Stimulated activated CD8-positive, alpha-beta memory T cell treated with anti-CD3 and anti-CD28 coated beads, Interleukin-12 subunit alpha, Interleukin-12 subunit beta, amount 100 ng/mL, for 24 hours (primary cell): ENCODE measurements around the gene CPNE7.
A peak's percentile ranks its signal among the peaks of the same experiment; 100 is the strongest.

Source experiments
- DNase-seq: peaks from one replicate; pipeline ENCODE4 v3.0.0-alpha.2; 2020; ENCODE audit errors: extremely low read depth

Gene CPNE7

DNA sequence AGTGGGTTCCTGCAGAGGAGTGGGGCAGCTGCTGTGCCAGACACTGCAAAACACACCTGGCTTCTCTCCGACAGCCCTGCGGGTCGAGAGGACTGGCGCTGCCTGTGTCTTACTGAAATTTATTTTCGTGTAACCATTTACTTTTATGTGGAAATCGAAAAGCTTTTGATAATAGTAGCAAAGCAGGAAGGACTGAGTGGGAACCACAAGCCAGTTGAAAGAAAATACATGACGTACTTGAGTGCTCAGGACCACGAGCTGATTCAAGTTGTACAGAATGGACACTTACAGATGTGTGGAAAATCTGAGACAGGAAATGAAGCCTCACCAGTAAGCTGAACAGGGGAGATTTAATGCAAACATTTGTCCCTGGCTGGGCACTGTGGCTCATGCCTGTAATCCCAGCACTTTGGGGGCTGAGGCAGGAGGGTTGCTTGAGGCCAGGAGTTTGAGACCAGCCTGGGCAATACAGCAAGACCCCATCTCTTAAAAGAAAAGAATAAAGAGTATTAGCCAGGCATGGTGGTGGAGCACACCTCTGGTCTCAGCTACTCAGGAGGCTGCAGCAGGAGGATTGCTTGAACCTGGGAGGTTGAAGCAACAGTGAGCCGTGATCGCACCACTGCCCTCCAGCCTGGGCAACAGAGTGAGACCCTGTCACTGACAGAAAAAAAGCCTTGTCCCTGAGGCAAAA, 26.4 kb upstream of the CPNE7 start:
- no peak for DNase-seq

DNA sequence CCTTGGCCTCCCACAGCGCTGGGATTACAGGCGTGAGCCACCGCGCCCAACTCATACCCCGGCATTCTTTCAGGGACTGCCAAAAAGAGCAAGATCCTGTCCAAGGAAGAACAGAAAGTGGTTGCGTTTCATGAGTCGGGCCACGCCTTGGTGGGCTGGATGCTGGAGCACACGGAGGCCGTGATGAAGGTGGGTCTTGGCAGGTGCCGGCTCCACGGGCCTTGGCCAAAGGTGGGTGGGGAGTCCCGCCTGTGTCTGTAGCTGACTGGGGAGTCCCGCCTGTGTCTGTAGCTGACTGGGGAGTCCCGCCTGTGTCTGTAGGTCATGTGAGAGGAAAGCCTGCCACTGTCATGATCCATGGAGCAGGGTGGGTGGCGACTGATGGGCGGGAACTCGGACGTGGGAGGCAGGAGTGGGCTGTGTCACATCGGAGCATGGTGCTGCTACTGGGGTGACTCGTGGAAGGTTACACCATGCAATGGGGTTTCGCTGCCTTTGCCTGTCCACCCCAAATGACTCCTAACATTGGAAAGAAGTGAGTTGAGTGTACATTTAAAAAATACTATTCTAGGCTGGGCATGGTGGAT, 25.0 kb upstream of the CPNE7 start:
- DNase-seq, result no peak

DNA sequence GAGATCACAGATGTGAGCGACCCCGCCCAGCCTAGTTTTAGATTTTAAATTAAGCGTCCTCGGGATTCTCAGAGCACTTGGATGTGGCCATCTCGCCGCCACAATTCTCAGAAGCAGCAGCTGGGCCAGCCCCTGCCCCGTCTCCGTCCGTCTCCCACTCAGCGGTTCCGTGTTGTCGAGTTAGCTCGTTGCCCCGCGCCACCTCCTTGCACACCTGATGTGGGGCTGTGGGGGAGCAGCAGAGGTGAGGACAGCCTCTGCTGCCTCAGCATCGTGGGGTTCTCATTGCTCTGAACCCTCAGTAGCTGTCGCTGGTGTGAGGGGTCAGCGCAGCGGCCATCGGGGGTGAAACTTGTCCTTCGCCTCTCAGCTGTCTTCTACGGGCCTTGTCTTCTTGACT, 23.2 kb upstream of the CPNE7 start:
- no peak for DNase-seq

DNA sequence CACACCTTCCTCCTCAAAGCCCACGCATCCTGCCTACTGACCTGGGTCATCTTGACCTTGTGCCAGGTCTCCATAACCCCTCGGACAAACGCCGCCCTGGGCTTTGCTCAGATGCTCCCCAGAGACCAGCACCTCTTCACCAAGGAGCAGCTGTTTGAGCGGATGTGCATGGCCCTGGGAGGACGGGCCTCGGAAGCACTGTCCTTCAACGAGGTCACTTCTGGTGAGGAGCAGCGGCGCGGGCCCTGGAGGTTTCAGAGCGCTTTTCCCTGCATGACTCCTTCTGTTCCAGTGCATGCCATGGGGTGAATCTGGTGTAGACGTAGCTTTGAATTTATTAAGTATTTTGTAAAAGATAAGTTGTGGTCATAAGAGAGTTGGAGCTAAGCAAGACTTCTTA, 22.6 kb upstream of the CPNE7 start:
- DNase-seq, result no peak

DNA sequence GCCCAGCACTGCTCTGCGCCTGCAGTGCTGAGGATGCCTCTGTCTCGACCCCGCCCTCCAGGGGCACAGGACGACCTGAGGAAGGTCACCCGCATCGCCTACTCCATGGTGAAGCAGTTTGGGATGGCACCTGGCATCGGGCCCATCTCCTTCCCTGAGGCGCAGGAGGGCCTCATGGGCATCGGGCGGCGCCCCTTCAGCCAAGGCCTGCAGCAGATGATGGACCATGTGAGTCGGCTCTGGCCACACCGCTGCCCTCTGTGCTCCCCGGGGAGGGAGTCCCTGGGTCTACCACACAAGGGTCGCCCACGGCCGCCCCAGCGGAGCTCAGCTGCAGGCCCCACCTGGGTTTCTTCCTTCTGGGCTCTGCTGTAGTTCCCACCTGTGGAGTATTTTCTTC, 21.8 kb upstream of the CPNE7 start:
- DNase-seq, result no peak

DNA sequence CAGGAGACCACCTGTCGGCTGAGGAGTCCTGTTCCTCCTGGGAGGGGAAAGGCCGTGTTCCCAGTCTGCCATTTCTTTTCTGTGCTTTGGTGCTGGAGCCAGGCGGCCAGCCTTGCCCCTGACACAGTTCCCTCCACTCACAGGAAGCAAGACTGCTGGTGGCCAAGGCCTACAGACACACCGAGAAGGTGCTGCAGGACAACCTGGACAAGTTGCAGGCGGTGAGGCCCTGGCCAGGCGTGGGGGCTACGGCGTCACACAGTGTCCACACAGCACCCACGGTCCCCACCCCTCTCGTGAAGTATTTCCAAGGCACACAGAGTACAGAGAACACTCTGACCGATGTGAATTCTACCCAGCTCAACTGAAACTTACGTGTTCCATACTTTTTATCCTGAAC, 21.2 kb upstream of the CPNE7 start:
- DNase-seq, result no peak

DNA sequence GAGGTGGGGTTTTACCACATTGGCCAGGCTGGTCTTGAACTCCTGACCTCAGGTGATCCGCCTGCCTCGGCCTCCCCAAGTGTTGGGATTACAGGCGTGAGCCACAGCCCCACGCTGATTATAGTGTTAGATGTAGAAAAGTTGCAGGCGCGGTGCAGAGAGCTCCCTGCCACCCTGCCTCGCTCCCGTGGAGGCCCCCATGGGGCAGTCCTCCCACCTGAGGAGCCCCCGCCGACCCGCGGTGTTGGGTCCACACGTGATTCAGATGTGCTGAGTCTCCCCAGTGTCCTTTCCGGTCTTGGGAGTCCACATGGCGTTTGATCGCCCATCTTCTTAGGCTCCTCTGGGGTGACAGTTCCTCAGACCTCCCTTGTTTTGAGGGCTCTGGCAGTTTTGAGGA, 20.3 kb upstream of the CPNE7 start:
- DNase-seq, result no peak

DNA sequence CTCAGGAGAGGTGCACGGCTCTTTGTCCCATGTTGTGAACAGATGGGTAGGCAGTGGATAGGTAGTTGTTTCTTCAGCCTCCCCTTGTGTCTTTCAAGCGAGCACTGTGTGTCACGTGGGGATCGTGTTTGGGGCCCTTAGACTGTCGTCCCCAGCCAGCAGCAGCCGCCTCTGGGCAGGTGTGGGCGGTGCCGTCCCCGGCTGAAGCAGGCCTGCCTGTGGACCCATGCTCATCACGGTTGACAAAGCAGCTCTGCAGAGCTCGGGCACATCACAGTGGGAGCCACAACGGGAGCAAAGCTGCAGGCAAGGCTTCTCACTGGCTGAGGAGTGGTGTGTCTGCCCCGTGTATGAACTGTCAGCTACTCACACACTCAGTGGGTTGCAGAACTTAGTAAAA, 19.8 kb upstream of the CPNE7 start:
- DNase-seq, result no peak

DNA sequence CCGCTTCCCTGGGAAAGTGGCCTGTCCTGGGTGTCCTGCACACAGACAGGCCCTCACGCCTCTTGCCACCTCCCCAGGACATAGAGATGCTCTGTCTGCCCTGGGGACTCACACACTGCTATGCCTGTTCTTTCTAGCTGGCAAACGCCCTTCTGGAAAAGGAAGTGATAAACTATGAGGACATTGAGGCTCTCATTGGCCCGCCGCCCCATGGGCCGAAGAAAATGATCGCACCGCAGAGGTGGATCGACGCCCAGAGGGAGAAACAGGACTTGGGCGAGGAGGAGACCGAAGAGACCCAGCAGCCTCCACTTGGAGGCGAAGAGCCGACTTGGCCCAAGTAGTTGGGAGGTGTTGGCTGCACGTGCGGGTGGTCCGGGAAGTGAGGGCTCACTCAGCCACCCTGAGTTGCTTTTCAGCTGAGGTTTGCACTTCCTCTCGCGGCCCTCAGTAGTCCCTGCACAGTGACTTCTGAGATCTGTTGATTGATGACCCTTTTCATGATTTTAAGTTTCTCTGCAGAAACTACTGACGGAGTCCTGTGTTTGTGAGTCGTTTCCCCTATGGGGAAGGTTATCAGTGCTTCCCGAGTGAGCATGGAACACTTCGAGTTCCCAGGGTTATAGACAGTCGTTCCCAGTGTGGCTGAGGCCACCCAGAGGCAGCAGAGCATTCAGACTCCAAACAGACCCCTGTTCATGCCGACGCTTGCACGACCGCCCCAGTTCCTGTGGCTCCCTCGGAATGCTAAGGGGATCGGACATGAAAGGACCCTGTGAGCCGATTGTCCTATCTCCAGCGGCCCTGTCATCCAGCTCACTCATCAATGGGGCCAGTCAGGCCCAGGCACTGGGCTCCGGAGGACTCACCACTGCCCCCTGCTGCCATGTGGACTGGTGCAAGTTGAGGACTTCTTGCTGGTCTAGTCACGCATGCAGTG, 18.5 kb upstream of the CPNE7 start:
- peak; percentile 61 for DNase-seq

DNA sequence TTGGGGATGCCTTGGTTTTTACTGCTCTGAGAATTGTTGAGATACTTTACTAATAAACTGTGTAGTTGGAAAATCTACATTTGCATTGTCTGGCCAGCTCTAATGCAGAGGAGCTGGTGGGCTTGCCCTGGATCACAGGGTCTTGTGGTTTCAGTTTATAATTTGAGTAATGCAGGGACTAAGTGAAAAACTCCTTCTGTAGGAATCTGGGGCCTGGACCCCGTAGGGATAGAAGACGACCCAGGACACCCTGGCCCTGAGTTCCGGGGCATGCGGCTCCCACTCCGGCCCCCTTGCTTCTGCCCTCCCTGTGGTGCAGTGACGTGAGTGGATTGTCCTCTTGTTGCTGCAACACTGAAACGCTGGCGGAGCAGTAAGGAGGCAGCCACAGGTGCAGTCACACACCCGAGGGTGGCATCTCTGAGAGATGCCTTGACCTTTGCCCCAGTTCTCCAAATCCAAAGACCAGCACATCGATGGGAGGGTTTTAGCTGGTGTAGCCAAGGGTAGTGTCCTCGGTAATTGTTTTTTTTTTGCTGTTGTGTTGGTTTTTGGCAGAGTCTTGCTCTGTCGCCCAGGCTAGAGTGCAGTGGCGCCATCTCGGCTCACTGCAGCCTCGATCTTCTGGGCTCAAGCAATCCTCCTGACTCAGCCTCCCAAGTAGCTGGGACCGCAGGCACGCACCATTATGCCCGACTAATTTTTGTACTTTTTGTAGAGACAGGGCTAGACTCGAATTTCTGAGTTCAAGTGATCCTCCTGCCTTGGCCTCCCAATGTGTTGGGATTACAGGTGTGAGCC, 17.7 kb upstream of the CPNE7 start:
- DNase-seq, result no peak

DNA sequence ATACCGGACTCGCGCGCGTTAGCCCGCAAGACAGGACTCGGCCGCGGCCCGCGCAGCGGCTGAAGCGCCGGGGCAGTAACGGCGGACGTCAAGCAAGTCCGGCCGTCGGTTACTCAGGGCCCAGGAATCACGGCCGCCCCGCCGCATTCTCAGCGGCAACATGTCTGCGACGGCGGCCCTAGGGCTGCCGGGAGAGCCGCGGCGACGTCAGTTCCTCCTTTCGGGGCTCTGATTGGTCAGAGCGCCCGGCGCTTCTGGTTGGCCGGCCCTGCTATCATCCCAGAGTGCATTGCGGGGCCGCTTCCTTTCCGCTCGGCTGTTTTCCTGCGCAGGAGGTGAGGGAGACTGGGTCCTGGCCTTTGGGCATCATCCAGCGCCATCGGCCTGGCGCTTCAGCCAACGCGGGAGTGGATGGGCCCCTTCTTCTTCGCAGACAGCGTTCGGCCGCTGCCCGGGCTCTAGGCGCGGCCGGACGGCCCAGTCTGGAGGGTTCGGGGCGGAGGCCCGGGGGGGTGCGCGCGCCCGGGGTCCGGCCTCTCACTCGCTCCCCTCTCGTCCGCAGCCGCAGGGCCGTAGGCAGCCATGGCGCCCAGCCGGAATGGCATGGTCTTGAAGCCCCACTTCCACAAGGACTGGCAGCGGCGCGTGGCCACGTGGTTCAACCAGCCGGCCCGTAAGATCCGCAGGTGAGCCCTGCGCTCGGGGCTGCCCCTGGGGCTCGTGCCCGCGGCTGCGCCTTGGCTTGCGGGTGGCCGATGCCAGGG, 15.0 kb upstream of the CPNE7 start, which contains the start of gene RPL13:
TSS of gene RPL13 (plus strand) at position 305 of the 764 bp plus-strand sequence. CDS start at position 583, 278 bp downstream.
- DNase-seq, result peak; percentile 79

DNA sequence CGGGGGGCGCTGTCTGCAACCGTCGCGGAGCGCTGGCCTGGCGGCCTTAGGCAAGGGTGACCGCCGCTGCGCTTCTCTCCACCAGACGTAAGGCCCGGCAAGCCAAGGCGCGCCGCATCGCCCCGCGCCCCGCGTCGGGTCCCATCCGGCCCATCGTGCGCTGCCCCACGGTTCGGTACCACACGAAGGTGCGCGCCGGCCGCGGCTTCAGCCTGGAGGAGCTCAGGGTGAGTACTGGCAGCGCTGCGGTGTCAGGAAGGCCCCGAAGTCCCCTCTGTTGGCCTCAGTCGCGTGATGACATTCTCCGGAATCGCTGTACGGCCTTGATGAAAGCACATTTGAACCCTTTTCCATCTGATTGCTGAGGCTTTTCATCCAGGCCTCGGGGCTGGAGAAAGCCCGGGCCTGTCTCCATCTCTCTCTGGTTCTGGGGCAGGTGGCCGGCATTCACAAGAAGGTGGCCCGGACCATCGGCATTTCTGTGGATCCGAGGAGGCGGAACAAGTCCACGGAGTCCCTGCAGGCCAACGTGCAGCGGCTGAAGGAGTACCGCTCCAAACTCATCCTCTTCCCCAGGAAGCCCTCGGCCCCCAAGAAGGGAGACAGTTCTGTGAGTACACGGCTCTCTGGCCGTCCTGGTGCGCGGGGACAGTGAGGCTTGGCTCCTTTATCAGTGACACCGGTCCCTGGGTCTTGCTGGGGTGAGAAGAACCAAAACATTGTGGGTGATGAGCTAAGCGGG, 14.2 kb upstream of the CPNE7 start:
- DNase-seq, result no peak

DNA sequence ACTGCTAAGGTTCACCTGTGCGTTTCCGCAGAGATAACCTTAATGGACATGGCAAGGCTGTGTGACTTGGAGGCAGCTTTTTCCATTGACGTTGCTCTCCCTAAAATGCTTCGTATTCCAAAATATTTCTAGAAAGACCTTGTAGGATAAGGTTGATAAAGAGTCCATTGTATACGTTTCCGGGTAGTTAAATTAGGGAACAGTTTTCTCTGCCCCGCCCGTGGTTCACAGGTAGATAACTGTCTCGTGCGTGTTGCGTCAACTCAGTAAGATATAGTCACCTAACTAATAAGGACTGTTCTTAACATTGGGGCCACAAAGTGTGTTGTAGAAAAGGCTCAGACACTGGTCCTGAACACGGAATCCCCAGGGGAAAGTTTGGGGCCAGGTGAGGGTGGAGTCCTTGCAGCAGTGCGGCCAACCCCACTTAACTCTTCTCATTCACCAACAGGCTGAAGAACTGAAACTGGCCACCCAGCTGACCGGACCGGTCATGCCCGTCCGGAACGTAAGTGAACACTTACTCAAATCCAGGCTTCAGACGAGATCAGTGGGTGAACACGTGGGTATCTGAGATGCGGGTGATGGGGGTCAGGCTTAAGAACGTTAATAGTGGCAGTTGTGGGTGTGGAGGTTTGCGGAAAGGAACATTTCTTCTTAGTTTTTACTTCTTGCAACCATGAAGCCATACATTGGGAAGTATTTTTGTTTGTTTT, 13.5 kb upstream of the CPNE7 start:
- DNase-seq, result no peak

DNA sequence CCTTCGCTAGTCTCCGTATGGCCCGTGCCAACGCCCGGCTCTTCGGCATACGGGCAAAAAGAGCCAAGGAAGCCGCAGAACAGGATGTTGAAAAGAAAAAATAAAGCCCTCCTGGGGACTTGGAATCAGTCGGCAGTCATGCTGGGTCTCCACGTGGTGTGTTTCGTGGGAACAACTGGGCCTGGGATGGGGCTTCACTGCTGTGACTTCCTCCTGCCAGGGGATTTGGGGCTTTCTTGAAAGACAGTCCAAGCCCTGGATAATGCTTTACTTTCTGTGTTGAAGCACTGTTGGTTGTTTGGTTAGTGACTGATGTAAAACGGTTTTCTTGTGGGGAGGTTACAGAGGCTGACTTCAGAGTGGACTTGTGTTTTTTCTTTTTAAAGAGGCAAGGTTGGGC, 12.6 kb upstream of the CPNE7 start:
- no peak for DNase-seq

DNA sequence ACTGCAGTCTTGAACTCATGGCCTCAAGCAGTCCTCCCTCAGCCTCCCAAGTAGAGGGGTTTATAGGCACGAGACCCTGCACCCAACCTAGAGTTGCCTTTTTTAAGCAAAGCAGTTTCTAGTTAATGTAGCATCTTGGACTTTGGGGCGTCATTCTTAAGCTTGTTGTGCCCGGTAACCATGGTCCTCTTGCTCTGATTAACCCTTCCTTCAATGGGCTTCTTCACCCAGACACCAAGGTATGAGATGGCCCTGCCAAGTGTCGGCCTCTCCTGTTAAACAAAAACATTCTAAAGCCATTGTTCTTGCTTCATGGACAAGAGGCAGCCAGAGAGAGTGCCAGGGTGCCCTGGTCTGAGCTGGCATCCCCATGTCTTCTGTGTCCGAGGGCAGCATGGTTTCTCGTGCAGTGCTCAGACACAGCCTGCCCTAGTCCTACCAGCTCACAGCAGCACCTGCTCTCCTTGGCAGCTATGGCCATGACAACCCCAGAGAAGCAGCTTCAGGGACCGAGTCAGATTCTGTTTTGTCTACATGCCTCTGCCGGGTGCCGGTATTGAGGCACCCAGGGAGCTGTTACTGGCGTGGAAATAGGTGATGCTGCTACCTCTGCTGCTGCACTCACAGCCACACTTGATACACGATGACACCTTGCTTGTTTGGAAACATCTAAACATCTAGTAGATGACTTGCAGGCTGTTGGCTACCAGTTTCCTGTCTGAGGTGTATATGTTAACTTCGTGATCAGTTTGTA, 11.7 kb upstream of the CPNE7 start:
- no peak for DNase-seq

DNA sequence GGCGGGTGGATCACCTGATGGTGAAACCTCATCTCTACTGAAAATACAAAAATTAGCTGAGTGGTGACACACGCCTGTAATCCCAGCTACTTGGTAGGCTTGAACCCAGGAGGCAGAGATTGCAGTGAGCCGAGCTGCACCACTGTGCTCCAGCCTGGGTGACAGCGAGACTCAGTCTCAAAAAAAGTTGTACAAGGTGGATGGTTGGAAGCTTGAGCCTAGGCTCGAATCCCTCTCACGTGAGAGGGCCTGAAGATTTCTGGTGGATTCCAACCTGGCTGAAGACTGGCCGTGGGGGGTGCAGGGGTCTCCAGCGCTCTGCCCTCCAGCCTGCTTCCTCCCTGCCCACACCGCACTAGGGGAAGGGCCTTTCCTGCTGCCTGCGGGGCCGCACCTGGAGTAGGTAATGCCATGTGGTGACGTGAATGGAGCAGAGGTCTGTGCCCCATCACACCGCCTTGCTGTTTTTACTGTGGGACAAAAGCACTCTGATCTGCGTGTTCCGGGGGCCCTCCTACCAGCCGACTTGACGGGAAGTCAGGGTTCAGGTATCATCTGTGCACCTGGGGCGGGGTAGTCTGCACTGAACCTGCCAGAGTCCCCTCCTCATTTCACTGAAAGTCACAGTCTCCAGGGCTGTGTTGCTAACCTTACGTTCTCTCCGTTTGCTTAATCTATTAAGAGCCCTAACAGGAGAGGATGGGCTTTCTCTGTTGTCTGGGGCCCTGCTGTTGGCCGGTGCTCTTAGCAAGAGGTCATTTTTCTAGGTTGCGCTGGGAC, 10.9 kb upstream of the CPNE7 start:
- no peak for DNase-seq

DNA sequence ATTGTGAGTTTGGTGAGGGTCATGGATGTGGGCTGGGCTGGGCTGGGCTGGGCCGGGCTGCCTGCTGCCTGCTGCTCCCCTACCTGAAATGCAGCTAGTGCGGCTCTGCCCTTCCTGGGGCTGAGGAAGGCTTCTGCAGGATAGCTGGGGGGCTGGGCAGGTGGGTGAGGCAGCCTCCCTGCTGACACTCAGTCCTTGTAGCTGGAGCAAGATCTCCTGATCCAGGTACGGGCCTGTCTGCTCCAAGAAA, 10.4 kb upstream of the CPNE7 start:
- no peak for DNase-seq
